Measurements from ENCODE around the gene EXOC6B. TPM values are rescaled to one million over a fixed set of nuclear protein-coding genes. Genes with fewer than 3 reads are reported as not detected.
"Not testable (repeated sequence)": the region's sequence is repeated elsewhere in the genome, so short reads cannot be mapped to it uniquely, and the experiment has no call there.

EXOC6B gene
- total RNA-seq, 1 donor from 2014 or later: 37.4 TPM

DNA sequence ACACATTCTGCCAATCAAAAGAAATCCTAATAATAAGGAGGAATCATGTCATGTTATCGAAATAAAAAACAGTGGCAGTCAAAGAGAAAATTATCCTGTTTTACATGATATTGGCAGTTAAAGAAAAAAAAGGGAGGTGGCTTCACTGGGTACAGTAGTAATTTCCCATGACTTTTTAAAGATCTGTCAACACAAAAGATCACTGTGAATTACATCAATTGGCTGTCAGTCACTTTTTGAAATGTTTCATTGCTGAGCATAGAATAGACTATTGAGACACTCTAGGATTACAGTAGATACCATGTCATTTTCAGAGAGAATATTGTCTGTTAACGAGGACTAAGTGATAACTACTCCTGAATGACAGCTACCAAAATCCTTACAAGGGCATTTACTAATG is 342.5 kb downstream of the EXOC6B start:
- DNase-seq (ENCODE audit: low spot score): no peak

DNA sequence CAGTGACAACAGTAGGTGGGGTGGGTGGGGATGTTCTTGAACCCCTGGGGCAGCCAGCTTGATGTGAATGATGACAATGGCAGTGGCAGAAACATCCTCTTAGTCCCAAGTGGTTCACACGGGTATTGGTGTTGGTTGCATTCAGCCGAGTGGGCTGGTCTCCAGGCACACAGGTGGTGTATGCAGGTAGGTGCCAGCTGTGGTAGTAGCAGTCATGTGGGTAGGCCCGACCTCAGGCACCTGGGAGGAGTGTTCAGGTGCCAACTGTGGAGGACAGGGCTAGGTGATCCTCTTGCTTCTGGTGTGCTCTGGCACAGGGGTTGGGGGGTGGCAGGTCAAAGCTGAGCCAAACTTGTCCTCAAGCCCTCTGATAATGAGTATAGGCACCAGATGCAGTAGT is 350.6 kb downstream of the EXOC6B start:
- no peak for DNase-seq (ENCODE audit: low spot score)

DNA sequence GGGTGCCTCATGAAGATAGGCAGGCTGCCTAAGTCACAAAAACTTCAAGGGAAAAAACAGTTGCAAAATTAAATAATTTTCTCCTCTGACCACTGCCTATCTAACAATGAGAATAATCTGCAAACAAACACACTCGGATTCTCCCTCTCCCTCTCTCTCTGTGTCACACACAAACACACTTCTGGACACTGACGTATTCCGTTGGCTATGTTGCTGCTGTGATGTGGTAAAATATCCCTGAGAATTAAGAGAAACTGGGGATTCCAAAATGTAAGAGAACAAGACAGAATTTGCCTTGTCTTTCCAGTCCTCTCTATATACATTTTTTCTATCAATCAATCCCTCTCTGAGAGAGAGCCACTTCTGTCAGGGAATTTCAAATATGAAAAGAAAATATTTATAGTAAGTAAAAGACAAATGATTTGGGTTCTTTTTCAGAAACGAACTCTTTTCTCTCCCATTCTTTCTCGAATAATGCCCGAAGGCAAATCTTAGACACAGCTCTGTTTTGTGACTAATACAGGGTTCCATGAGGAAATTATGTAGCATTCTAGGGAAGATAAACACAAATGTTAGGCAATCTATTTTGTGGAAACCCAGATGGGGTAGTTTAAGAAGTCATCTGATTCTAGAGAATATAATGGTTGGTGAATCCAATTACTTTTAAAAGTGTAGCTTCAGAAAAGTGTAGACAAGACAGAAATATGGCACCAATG is 367.9 kb downstream of the EXOC6B start:
- no peak for DNase-seq (ENCODE audit: low spot score)

DNA sequence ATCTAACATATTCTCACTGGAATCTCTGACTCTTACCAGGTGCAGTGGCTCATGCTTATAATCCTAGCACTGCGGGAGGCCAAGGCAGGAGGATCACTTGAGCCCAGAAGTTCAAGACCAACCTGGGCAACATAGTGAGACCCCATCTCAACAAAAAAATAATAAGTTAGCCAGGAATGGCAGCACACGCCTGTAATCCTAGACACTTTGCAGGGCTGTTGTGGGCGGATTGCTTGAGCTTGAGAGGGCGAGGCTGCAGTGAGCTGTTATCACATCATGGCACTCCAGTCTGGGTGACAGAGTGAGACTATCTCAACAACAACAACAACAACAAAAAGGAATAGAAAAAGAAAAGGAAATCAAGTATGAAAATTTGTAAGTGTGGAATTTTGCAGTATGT is 371.6 kb downstream of the EXOC6B start:
- DNase-seq (ENCODE audit: low spot score): no peak

DNA sequence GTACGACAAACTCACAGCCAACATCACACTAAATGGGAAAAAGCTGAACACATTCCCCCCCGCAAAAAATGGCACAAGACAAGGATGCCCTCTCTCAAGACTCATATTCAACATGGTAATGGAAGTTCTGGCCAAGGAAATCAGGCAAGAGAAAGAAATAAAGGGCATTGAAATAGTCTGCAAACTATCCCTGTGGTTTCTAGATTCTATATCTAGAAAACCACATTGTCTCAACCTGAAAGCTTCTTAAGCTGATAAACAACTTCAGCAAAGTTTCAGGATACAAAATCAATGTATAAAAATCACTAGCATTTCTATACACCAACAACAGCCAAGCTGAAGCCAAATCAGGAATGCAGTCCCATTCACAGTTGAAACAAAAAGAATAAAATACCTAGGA is 383.6 kb downstream of the EXOC6B start:
- DNase-seq (ENCODE audit: low spot score): no peak

DNA sequence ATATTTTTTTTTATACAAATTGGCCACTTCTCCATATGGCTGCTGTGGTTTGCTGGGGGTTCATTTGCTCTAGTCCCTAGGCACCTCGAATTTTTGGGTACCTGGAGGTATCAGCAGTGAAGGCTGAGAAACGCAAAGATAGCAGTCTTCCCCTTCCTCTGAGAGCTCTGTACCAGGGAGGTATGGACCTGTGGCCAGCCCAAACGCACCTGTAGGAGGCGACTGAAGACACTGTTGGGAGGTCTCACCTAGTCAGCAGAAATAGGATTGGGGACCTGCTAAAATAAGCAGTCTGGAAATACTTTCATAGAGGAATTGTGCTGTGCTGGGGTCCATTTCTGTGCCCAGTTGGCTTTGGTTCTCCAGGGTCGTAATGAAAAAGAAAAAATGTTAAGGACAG is 385.9 kb downstream of the EXOC6B start:
- no peak for DNase-seq (ENCODE audit: low spot score)

DNA sequence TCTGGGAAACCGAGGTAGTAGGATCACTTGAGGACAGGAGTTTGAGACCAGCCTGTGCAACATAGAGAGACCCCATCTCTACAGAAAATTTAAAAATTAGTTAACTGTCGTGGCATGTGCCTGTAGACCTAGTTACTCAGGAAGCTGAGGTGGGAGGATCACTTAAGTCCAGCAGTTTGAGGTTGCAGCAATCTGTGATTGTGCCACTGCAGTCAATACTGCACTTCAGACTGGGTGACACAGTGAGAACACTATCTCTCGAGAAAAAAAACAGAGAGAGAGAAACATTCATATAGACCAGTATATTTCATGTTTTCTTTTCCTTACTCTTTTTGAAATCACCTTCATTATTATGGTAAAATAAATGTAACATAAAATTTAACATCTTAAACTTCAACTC is 387.5 kb downstream of the EXOC6B start:
- DNase-seq (ENCODE audit: low spot score): no peak

DNA sequence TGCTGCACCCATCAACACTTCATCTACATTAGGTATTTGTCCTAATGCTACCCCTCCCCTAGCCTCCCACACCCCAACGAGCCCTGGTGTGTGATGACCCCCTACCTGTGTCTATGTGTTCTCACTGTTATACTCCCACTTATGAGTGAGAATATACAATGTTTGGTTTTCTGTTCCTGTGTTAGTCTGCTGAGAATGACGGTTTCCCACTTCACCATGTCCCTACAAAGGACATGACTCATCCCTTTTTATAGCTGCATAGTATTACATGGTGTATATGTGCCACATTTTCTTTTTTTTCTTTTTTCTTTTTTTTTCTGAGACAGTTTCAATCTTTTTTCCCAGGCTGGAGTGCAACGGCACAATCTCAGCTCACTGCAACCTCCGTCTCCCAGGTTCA is 394.1 kb downstream of the EXOC6B start:
- DNase-seq (ENCODE audit: low spot score): no peak

DNA sequence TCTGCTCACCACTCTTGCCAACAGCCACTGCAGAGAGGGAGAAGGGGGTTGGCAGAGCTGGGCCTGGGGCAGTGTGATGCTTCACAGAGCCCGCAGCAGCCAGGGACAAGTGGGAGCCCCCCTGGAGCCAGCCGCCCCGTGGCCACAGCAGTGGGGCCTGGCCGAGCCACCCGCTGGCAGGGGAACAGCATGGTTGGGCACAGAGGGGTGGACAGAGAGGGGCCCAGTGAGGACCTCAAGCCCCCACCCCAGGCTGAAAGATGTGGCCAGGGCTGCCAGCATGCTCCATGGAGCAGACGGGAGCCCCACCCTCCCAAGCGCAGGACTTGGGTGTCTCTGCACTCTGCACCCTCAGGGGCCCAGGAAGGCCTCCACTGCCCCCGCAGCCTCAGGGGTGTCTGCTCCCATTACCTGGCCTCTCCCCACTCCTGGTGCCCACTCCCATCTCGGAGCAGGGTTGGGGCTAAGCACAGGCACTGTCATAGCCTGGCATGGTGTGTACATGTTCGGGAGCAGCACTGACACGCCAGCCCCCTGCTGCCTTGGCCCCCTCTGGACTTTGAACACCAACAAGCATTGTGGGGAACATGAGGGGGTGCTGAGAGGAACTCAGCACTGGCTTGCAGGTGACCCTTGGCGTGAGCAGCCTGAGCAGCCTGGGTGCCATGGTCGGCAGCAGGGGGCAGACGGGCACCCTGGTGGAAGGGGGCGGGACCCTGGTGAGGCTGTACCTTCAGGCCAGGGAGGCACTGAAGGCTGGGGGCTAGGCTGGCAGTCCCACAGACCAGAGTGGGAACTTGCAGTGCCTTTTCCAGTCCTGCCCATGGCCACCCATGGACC is 398.6 kb downstream of the EXOC6B start:
- no peak for DNase-seq (ENCODE audit: low spot score)

DNA sequence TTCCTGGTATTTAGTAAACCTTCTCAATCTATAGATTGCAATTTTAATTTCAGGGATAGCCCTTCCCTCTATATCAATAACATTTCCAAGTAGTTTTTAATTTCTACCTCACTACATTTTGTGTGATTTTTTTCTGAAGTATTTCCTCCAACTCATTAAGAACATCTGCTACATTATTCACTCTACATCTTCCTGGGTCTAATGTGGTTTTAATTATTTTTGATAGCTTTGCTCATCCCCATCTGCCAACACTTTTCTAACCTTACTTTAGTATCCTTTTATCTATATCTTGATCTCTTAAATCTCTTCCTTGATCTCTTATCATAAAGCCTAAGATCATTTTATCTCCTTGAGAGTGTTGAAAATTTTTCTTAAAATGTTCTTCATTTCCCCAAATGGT is 399.8 kb downstream of the EXOC6B start:
- no peak for DNase-seq (ENCODE audit: low spot score)

DNA sequence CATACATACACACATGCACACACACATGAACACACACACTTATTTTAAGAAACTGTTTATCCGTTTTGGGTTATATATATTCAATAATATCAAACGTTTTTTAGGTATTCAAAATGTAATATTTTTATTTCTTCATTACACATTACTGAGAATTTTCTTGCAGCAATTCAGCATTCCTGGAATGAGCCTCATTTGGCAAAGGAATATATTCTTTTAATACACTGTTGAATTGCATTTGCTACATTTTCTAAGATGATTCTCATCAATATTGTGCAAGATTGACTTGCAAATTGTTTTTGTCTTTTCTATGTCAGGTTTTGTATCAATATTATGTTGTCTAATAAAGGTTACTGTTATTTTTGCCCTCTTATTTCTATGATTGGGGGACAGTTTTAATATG is 402.1 kb downstream of the EXOC6B start:
- DNase-seq (ENCODE audit: low spot score): no peak

DNA sequence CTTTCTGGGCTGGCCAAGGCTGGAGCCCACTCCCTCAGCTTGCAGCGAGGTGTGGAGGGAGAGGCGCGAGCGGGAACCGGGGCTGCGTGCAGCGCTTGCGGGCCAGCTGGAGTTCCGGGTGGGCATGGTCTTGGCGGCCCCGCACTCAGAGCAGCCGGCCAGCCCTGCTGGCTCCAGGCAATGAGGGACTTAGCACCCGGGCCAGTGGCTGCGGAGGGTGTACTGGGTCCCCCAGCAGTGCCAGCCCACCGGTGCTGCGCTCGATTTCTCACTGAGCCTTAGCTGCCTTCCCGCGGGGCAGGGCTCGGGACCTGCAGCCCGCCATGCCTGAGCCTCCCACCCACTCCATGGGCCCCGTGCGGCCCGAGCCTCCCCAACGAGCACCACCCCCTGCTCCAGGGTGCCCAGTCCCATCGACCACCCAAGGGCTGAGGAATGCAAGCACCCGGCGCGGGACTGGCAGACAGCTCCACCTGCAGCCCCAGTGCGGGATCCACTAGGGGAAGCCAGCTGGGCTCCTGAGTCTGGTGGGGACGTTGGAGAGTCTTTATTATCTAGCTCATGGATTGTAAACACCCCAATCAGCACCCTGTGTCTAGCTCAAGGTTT is 404.0 kb downstream of the EXOC6B start:
- DNase-seq (ENCODE audit: low spot score): not testable (repeated sequence)

DNA sequence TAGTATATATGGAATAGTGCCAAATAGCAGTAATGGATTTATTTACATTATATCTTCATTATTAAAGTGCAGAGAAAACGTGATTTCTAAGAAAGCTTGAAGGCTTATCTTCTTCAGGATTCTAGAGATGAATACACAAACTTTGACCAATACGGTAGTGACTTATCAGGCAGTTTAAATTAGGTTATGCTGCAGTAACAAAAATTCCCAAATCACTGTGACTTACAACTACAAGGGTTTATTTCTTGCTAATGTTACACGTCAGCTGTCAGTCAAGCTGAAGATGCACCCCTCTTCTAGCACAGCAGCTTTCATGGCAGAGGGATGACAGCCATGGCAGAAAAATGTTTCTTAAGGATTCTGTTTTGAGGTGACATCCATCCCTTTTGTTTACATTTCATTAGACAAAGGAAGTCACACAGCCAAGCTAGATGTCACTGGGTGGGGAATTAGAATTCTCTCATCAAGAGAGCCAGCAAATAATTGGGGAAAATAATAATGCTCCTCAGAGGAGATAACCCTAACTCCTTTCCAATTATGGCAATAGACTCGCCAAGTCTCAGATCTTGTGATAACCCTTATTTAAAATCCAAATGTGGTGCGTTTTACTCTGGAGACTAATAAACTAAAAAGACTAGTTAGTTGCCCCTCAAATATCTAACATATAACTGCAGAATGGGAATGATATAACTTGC is 409.9 kb downstream of the EXOC6B start:
- DNase-seq (ENCODE audit: low spot score): no peak

DNA sequence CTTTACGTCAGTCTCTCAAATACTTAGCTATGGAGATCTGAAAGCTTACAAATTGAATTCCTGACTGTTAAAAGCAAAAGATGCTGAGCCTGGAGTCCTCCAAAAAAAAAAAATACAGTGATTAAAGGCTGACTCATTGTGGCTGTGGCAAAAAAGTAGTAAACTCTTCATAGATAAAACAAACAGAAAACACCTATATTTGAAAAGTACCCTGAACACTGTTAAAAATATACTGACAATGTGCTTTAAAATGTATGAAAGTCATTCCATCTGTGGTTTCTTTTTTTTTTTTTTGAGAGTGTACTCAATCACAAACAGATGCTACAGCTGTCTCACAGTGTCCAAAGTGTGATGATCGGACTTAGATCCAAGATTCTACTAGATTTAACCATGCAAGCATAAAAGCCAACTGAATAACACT is 410.6 kb downstream of the EXOC6B start:
- DNase-seq (ENCODE audit: low spot score): no peak

DNA sequence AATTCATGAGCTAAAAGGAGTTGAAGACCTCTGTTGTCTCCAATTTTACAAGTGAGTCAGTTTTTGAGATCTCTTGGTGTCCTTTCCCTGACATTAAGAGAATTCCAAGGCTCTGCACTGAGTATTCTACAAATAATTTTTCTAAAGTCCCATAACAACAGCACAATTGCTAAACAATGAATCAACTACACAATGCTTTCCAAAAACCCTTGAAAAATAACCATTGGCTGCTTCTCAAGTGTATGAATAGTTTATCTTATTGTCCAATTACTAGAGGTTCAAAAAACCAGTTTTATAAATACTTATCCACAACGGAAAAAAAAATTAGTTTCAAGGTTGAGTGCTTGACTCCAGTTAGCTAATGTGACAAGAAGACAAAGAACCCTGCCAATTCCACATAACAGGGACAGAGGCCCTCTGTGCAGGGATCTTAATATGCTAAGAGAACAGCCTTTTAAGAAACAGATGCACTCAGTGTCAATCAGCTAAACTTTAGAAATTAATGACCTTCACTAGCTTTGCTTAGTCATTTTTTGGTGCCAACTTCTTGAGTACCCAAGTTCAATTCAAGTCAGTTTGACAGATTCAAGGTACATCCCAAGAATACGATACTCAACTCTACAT is 411.6 kb downstream of the EXOC6B start:
- DNase-seq (ENCODE audit: low spot score): no peak

DNA sequence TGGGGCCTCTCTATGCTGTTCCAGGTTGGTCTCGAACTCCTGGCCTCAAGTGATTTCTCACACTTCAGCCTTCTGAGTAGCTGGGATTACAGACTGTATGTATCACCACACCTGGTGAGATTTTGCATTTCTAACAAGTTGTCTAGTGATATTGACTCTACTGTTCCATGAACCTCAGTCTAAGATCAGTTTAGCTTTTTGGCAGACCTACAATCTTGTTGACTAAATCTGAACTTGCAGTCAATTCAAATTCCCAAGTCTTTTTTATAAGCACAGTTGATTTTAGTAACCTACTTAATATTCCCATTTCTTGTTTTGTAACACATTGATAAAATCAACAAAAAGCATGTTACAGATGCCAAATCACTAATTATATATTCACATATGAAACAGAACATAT is 412.1 kb downstream of the EXOC6B start:
- no peak for DNase-seq (ENCODE audit: low spot score)

DNA sequence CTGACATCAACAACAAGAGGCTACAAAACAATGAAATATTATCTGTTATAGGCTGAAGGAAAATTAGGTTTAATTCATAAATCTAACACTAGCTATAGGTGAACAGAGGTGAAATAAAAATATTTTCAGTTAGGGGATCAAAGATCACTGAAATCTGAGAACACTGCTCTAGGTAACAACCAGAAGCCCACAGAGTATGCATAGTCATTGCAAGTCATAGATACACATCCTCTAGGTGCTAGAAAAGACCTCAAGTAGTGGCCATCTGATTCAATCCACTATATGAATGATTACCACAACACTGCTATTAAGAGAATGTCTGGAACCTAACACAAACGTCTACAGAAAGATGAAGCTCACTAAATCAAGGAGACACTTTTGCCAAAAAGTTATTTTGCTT is 413.6 kb downstream of the EXOC6B start:
- DNase-seq (ENCODE audit: low spot score): no peak

DNA sequence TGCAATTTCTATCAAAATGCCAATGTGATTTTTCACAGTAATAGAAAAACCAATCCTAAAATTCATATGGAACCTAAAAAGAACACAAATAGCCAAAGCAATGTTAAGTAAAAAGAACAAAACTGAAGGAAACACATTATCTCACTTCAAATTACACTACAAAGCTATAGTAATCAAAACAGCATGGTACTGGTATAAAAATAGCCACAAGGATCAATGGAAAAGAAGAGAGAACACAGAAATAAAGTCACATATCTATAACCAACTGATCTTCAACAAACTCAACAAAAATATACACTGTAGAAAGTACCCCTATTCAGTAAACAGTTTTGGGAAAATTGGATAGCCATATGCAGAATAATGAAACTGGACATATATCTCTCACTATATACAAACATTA is 426.0 kb downstream of the EXOC6B start:
- no peak for DNase-seq (ENCODE audit: low spot score)

DNA sequence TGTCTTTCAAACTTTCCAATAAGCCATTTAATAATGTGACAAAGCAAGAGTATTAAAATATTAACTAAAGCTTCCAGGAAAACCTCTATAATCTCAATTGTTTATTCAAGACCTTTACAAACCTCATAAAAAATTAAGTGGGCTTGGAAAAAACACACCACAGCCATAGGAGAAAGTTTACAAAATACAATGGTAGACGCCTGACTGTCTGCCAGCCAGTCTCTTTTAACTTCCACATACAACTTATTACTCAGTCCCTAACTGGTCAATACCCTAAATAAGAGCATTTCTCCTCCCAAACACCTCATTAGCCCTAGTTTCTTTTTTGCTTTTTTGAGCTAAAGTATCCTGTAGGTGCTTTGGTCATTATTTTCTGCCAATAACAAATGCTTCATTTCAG is 430.7 kb downstream of the EXOC6B start:
- no peak for DNase-seq (ENCODE audit: low spot score)

DNA sequence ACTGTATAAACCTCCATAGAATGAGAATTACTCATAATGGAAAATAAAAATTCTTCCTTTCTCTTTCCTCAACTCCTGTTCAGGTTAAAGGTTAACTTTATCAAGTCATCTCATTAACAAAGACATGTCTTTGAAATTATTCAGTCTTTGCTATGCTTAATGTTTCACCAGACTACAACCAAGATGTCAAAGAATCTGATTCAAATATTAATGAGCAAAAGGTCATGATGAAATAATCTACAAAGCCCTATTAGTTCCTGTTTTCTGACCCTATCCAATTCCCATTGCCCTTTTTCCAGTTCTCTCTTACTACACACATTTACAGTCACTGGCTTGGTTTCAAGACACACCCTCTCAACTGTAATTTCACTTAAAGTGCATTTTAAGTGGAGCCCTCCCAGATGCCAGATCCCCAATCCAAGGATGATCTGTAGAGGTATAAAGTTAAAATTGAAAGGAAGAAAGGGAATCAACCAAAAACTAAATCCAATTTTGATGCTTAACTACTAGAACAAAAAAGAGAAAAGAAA is 431.2 kb downstream of the EXOC6B start:
- no peak for DNase-seq (ENCODE audit: low spot score)

DNA sequence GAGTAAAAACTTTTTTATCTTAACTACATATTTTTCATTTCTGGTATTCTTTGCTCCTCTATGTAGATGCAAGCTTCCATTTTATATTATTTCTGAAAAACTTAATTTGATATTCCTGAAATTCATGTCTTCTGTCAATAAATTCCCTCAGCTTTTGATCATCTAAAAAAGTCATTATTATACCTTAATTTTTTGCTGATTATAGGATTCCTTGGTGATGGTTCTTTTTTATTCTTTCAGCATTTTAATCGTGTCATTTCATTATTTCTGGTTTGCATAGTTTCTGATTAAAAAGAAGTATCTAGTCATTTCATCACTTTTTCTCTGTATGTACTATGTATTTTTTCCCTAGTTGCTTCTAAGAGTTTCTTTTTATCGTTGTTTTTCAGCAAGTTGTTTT is 436.4 kb downstream of the EXOC6B start:
- no peak for DNase-seq (ENCODE audit: low spot score)
